ENCODE results near the gene STK32C.

The STK32C gene

DNA sequence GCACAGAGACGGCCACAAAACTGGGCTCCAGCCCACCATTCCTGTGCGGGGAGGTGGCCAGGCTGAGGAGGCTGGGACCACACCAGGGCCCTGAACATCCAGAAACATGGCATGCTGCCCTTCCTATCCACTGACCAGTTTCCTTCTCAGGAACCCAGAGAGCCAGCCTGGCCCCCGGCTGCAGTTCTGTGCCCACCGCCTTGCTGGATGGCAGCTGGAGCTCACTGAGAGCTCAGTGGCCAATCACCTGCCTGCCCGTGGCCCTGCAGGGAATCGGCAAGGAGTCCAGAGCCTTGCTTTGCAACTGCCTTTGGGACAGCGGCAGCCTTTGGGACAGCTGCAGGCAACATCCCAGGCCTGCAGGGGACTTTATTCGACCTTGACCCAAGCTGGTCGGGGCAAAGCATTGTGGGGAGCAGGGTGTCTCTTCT, 30.4 kb downstream of the STK32C start:
- no peak for TF ChIP-seq CTCF (conservative IDR thresholded peaks at IDR 0.05; ENCODE audit: low read depth, low read length)
- H3K4me3 ChIP-seq (ENCODE audit: low read depth, low read length) = no peak overlapping the region
- DNase-seq (ENCODE audit: low read depth) = no peak

DNA sequence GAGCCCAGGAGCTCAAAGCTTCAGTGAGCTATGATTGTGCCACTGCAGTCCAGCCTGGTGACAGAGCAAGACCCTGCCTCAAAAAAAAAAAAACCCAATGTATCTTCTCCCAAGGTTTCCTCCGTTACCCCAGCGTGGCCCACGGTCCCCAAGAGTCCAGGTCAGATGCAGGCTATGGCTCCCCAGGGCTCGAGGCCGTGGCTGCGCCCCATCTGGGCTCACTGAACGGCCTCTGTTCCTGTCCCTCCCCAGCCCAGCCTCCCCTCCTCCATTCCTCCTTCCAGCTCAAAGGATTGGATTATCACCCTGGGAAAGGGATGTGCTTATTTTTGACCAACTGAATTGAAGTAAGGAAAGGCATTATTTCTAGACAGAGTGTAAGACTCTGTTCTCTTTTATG, 31.0 kb downstream of the STK32C start:
- no peak overlapping the region for H3K4me3 ChIP-seq (ENCODE audit: low read depth, low read length)
- TF ChIP-seq CTCF (conservative IDR thresholded peaks at IDR 0.05; ENCODE audit: low read depth, low read length) = no peak
- no peak for DNase-seq (ENCODE audit: low read depth)

GRCh38 chr10:132276179-132276675, 31.5 kb downstream of the STK32C start:
- TF ChIP-seq CTCF (conservative IDR thresholded peaks at IDR 0.05; ENCODE audit: low read depth, low read length) = no peak
- DNase-seq (ENCODE audit: low read depth) = no peak
- H3K4me3 ChIP-seq (ENCODE audit: low read depth, low read length) = no peak overlapping the region

GRCh38 chr10:132275426-132276178, 32.1 kb downstream of the STK32C start:
- no peak for TF ChIP-seq CTCF (conservative IDR thresholded peaks at IDR 0.05; ENCODE audit: low read depth, low read length)
- no peak for DNase-seq (ENCODE audit: low read depth)

GRCh38 chr10:132274986-132275385, 32.8 kb downstream of the STK32C start:
- TF ChIP-seq CTCF (conservative IDR thresholded peaks at IDR 0.05; ENCODE audit: low read depth, low read length) = no peak
- no peak overlapping the region for H3K4me3 ChIP-seq (ENCODE audit: low read depth, low read length)
- no peak for DNase-seq (ENCODE audit: low read depth)

More at GRCh38 chr10:132275426-132276178, 32.1 kb downstream of the STK32C start:
- H3K4me3 ChIP-seq (ENCODE audit: low read depth, low read length) = no peak overlapping the region

DNA sequence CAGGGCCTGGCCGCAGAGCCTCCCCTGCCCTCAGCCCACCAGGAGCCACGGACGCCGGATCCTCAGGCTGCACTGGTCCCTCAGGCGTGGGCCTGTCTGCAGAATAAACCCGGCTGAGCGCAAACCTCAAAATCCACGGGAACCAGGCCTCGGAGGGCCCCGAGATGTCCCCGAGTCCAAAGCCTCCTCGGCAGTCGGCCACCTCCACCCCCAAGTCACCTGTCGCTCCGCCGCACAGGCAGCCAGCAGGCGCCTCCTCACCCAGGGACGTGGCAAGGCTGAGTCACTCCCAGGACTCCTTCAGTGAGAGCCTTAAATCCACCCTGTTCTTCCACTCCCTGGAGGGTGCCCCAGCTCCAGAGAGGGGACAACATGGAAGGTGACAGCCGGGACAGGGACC, 33.2 kb downstream of the STK32C start:
- TF ChIP-seq CTCF (conservative IDR thresholded peaks at IDR 0.05; ENCODE audit: low read depth, low read length) = no peak
- DNase-seq (ENCODE audit: low read depth) = no peak
- no peak overlapping the region for H3K4me3 ChIP-seq (ENCODE audit: low read depth, low read length)

DNA sequence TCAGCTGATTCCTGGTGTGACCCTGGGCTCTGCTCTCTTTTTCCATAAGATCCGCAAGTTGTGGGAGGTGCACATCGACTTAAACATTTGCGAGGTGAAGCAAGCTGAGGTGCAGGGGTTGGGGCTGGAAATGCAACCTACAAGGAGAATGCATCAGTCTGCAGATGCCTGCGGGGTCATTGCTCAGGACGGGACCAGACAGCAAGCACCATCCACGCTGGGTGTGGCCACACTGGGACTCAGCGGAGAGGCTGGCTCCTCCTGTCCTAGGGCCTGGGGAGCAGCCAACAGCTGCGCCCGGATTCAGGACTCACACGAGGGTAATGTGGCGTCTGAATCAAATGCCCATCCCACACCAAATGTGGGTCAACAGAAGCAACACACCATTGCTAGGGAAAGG, 33.8 kb downstream of the STK32C start:
- no peak overlapping the region for H3K4me3 ChIP-seq (ENCODE audit: low read depth, low read length)
- TF ChIP-seq CTCF (conservative IDR thresholded peaks at IDR 0.05; ENCODE audit: low read depth, low read length) = no peak
- DNase-seq (ENCODE audit: low read depth) = no peak

Measured in choroid plexus epithelial cell (primary cell).